Measurements from ENCODE around the gene SLC17A7.

SLC17A7 gene

GRCh38 chr19:49451430-49452181 lies 10.3 kb upstream of the SLC17A7 start, which contains the start of gene PIH1D1:
Gene PIH1D1 (minus strand): TSS chr19:49451814. CDS start chr19:49451574, 240 bp downstream.
- peak within 1 kb of the TSS; percentile 98 for H3K27ac ChIP-seq (ENCODE audit: low read depth, low read length)
- H2BK15ac ChIP-seq (replicated peaks; ENCODE audit: low read depth): no peak within 1 kb of the TSS
- H3K9ac ChIP-seq (ENCODE audit: low read length): peak within 1 kb of the TSS; percentile 91
- H4K8ac ChIP-seq (ENCODE audit: low read depth, low read length): no peak within 1 kb of the TSS
- DNase-seq: peak; percentile 100
- H3K27me3 ChIP-seq (ENCODE audit: insufficient read depth, low read length, poor library complexity): no peaks in the 10 kb centered on the region
- peaks cover 6% of the 10 kb centered on the region for H3K79me2 ChIP-seq (ENCODE audit: control insufficient read depth, insufficient read depth, low read length)
- no peak within 1 kb of the TSS for H3K23ac ChIP-seq (ENCODE audit: low read length)
- H3K4me3 ChIP-seq (ENCODE audit: low read length): peak within 1 kb of the TSS; percentile 78
- peak within 1 kb of the TSS; percentile 29 for H3K18ac ChIP-seq (ENCODE audit: low read length)
- H4K5ac ChIP-seq (ENCODE audit: low read length): no peak within 1 kb of the TSS
- H3K79me1 ChIP-seq (ENCODE audit: low read length): peaks cover 11% of the 10 kb centered on the region
- H3K36me3 ChIP-seq (ENCODE audit: control insufficient read depth, insufficient read depth, low read length): peaks cover 5% of the 10 kb centered on the region
- H2AK5ac ChIP-seq (ENCODE audit: low read length): no peak within 1 kb of the TSS
- peak within 1 kb of the TSS; percentile 88 for H3K56ac ChIP-seq (ENCODE audit: low read length)
- H2BK120ac ChIP-seq (ENCODE audit: low read depth, low read length): no peak within 1 kb of the TSS
- peak within 1 kb of the TSS; percentile 69 for H3K4me2 ChIP-seq (ENCODE audit: low read length)
- no peak within 1 kb of the TSS for H2BK5ac ChIP-seq (ENCODE audit: low read length)
- no peaks in the 10 kb centered on the region for H3K4me1 ChIP-seq (ENCODE audit: control insufficient read depth, low read depth, low read length)
- H3K4ac ChIP-seq (ENCODE audit: low read depth, low read length): peak within 1 kb of the TSS; percentile 76
- WGBS (ENCODE audit: extremely low coverage, insufficient coverage, low lambda C conversion rate): no CpG with 5 or more reads among the region's 42 CpGs

- Histone ChIP-seq H3K79me2 (ENCODE audit: control insufficient read depth, insufficient read depth, low read length) (peaks cover 6% of the 10 kb centered on the region), H3K4me1 (ENCODE audit: control insufficient read depth, low read depth, low read length) (no peaks in the 10 kb centered on the region), H4K5ac (ENCODE audit: low read length) (no peak overlapping the region), H3K23ac (ENCODE audit: low read length) (no peak overlapping the region), H2AK5ac (ENCODE audit: low read length) (no peak overlapping the region), H3K4ac (ENCODE audit: low read depth, low read length) (no peak overlapping the region), H3K27ac (ENCODE audit: low read depth, low read length) (no peak overlapping the region), H2BK5ac (ENCODE audit: low read length) (no peak overlapping the region), H3K27me3 (ENCODE audit: insufficient read depth, low read length, poor library complexity) (no peaks in the 10 kb centered on the region), H2BK15ac (replicated peaks; ENCODE audit: low read depth) (no peak overlapping the region), H3K18ac (ENCODE audit: low read length) (no peak overlapping the region), H3K9ac (ENCODE audit: low read length) (peak overlapping the region; percentile 23), H3K56ac (ENCODE audit: low read length) (no peak overlapping the region), H3K36me3 (ENCODE audit: control insufficient read depth, insufficient read depth, low read length) (peaks cover 5% of the 10 kb centered on the region), H3K4me3 (ENCODE audit: low read length) (no peak overlapping the region), H2BK120ac (ENCODE audit: low read depth, low read length) (no peak overlapping the region), H3K4me2 (ENCODE audit: low read length) (peak overlapping the region; percentile 4), H4K8ac (ENCODE audit: low read depth, low read length) (no peak overlapping the region), H3K79me1 (ENCODE audit: low read length) (peaks cover 11% of the 10 kb centered on the region)
- no CpG with 5 or more reads among the region's 7 CpGs for WGBS (ENCODE audit: extremely low coverage, insufficient coverage, low lambda C conversion rate)
- DNase-seq: no peak
Observed at GRCh38 chr19:49450405-49450804, 9.1 kb upstream of the SLC17A7 start.

- Histone ChIP-seq H4K8ac (ENCODE audit: low read depth, low read length) (no peak overlapping the region), H3K18ac (ENCODE audit: low read length) (no peak overlapping the region), H3K27ac (ENCODE audit: low read depth, low read length) (no peak overlapping the region), H3K4ac (ENCODE audit: low read depth, low read length) (no peak overlapping the region), H2BK120ac (ENCODE audit: low read depth, low read length) (no peak overlapping the region), H2BK15ac (replicated peaks; ENCODE audit: low read depth) (no peak overlapping the region), H2AK5ac (ENCODE audit: low read length) (no peak overlapping the region), H3K4me2 (ENCODE audit: low read length) (no peak overlapping the region), H2BK5ac (ENCODE audit: low read length) (no peak overlapping the region), H3K27me3 (ENCODE audit: insufficient read depth, low read length, poor library complexity) (no peaks in the 10 kb centered on the region), H3K23ac (ENCODE audit: low read length) (no peak overlapping the region), H3K36me3 (ENCODE audit: control insufficient read depth, insufficient read depth, low read length) (peaks cover 5% of the 10 kb centered on the region), H3K4me1 (ENCODE audit: control insufficient read depth, low read depth, low read length) (no peaks in the 10 kb centered on the region), H4K5ac (ENCODE audit: low read length) (no peak overlapping the region), H3K79me1 (ENCODE audit: low read length) (peaks cover 8% of the 10 kb centered on the region), H3K9ac (ENCODE audit: low read length) (no peak overlapping the region), H3K56ac (ENCODE audit: low read length) (no peak overlapping the region), H3K79me2 (ENCODE audit: control insufficient read depth, insufficient read depth, low read length) (peaks cover 6% of the 10 kb centered on the region), H3K4me3 (ENCODE audit: low read length) (no peak overlapping the region)
- no peak for DNase-seq
- no CpG with 5 or more reads among the region's 6 CpGs for WGBS (ENCODE audit: extremely low coverage, insufficient coverage, low lambda C conversion rate)
Observed at GRCh38 chr19:49448432-49448786, 7.1 kb upstream of the SLC17A7 start.

GRCh38 chr19:49447485-49448431 lies 6.4 kb upstream of the SLC17A7 start:
- no CpG with 5 or more reads among the region's 32 CpGs for WGBS (ENCODE audit: extremely low coverage, insufficient coverage, low lambda C conversion rate)
- Histone ChIP-seq H3K36me3 (ENCODE audit: control insufficient read depth, insufficient read depth, low read length) (peaks cover 5% of the 10 kb centered on the region), H3K18ac (ENCODE audit: low read length) (no peak overlapping the region), H3K4me2 (ENCODE audit: low read length) (no peak overlapping the region), H2BK5ac (ENCODE audit: low read length) (no peak overlapping the region), H4K5ac (ENCODE audit: low read length) (no peak overlapping the region), H2AK5ac (ENCODE audit: low read length) (no peak overlapping the region), H3K27me3 (ENCODE audit: insufficient read depth, low read length, poor library complexity) (no peaks in the 10 kb centered on the region), H3K4me3 (ENCODE audit: low read length) (no peak overlapping the region), H4K8ac (ENCODE audit: low read depth, low read length) (no peak overlapping the region), H3K27ac (ENCODE audit: low read depth, low read length) (no peak overlapping the region), H3K79me1 (ENCODE audit: low read length) (peaks cover 8% of the 10 kb centered on the region), H3K56ac (ENCODE audit: low read length) (no peak overlapping the region), H2BK15ac (replicated peaks; ENCODE audit: low read depth) (no peak overlapping the region), H3K79me2 (ENCODE audit: control insufficient read depth, insufficient read depth, low read length) (peaks cover 6% of the 10 kb centered on the region), H3K9ac (ENCODE audit: low read length) (no peak overlapping the region), H3K4me1 (ENCODE audit: control insufficient read depth, low read depth, low read length) (no peaks in the 10 kb centered on the region), H3K4ac (ENCODE audit: low read depth, low read length) (no peak overlapping the region), H3K23ac (ENCODE audit: low read length) (no peak overlapping the region), H2BK120ac (ENCODE audit: low read depth, low read length) (no peak overlapping the region)
- peak; percentile 68 for DNase-seq

- H3K4me1 ChIP-seq (ENCODE audit: control insufficient read depth, low read depth, low read length): peaks cover 2% of the 10 kb centered on the region
- no peak overlapping the region for H3K23ac ChIP-seq (ENCODE audit: low read length)
- H3K27me3 ChIP-seq (ENCODE audit: insufficient read depth, low read length, poor library complexity): peaks cover 7% of the 10 kb centered on the region
- no peak for DNase-seq
- no peak overlapping the region for H2BK15ac ChIP-seq (replicated peaks; ENCODE audit: low read depth)
- peaks cover 8% of the 10 kb centered on the region for H3K79me1 ChIP-seq (ENCODE audit: low read length)
- peaks cover 6% of the 10 kb centered on the region for H3K79me2 ChIP-seq (ENCODE audit: control insufficient read depth, insufficient read depth, low read length)
- no peak overlapping the region for H3K27ac ChIP-seq (ENCODE audit: low read depth, low read length)
- no peak overlapping the region for H3K4me2 ChIP-seq (ENCODE audit: low read length)
- H4K5ac ChIP-seq (ENCODE audit: low read length): no peak overlapping the region
- no CpG with 5 or more reads among the region's 3 CpGs for WGBS (ENCODE audit: extremely low coverage, insufficient coverage, low lambda C conversion rate)
- no peak overlapping the region for H4K8ac ChIP-seq (ENCODE audit: low read depth, low read length)
- H3K9ac ChIP-seq (ENCODE audit: low read length): no peak overlapping the region
- no peak overlapping the region for H2BK5ac ChIP-seq (ENCODE audit: low read length)
- H2BK120ac ChIP-seq (ENCODE audit: low read depth, low read length): no peak overlapping the region
- no peak overlapping the region for H2AK5ac ChIP-seq (ENCODE audit: low read length)
- no peak overlapping the region for H3K18ac ChIP-seq (ENCODE audit: low read length)
- no peak overlapping the region for H3K4me3 ChIP-seq (ENCODE audit: low read length)
- no peak overlapping the region for H3K4ac ChIP-seq (ENCODE audit: low read depth, low read length)
- no peak overlapping the region for H3K56ac ChIP-seq (ENCODE audit: low read length)
- peaks cover 5% of the 10 kb centered on the region for H3K36me3 ChIP-seq (ENCODE audit: control insufficient read depth, insufficient read depth, low read length)
Observed at GRCh38 chr19:49445997-49446396, 4.7 kb upstream of the SLC17A7 start.
